SK-MEL-5 (cell line): ENCODE measurements around the gene PPP1R37. TPM values are rescaled to one million over a fixed set of nuclear protein-coding genes. Genes with fewer than 3 reads are reported as not detected.
A peak's percentile ranks its signal among the peaks of the same experiment; 100 is the strongest.

Experiments
- DNase-seq: peaks from one replicate; pipeline ENCODE4 v3.0.0-alpha.2; 2016; ENCODE audit warnings: low read depth, low spot score
- in situ Hi-C: cut with HindIII; loops from 2 replicates; pipeline ENCODE4 v1.10.0; 2016; ENCODE audit warnings: low sequenced_read_pairs, high pct_unique_total_duplicates, low pct_unique_long_range_greater_than_20kb
- total RNA-seq: library from RNA; depleted of rRNA; stranded (reverse); fragments of >200 nt; shearing (Covaris generic); gene quantifications from 2 replicates; pipeline ENCODE4 v1.2.3, GENCODE V29; 2014

PPP1R37 gene
- total RNA-seq, 1 experiment from 2014 or later: 46.0 TPM

- in situ Hi-C loops: no loop called here
- no peak for DNase-seq
Observed at GRCh38 chr19:45090034-45090433, 2.9 kb upstream of the PPP1R37 start.

- no peak for DNase-seq
- in situ Hi-C loops: no loop called here
Observed at GRCh38 chr19:45090606-45091005, 2.4 kb upstream of the PPP1R37 start.

- in situ Hi-C loops: no loop called here
Observed at GRCh38 chr19:45091031-45091923, 1.7 kb upstream of the PPP1R37 start.

GRCh38 chr19:45094137-45094536 is 1.2 kb downstream of the PPP1R37 start:
- no peak for DNase-seq
- in situ Hi-C loops: no loop called here

More at GRCh38 chr19:45091031-45091923, 1.7 kb upstream of the PPP1R37 start:
- DNase-seq: peak; percentile 98

GRCh38 chr19:45094707-45095106 is 1.7 kb downstream of the PPP1R37 start:
- DNase-seq: no peak
- in situ Hi-C loops: no loop called here

GRCh38 chr19:45095496-45096413 is 2.8 kb downstream of the PPP1R37 start:
- no peak for DNase-seq
- in situ Hi-C loops: no loop called here

GRCh38 chr19:45096700-45097099 is 3.7 kb downstream of the PPP1R37 start:
- no peak for DNase-seq
- in situ Hi-C loops: no loop called here

GRCh38 chr19:45097450-45097775 is 4.4 kb downstream of the PPP1R37 start:
- DNase-seq: no peak
- in situ Hi-C loops: no loop called here

GRCh38 chr19:45097776-45098520 is 5.0 kb downstream of the PPP1R37 start:
- DNase-seq: peak; percentile 97
- in situ Hi-C loops: no loop called here

- in situ Hi-C loops: no loop called here
- no peak for DNase-seq
Observed at GRCh38 chr19:45098521-45099466, 5.8 kb downstream of the PPP1R37 start.

- in situ Hi-C loops: no loop called here
- DNase-seq: no peak
Observed at GRCh38 chr19:45099467-45100191, 6.7 kb downstream of the PPP1R37 start.

- in situ Hi-C loops: no loop called here
- no peak for DNase-seq
Observed at GRCh38 chr19:45100201-45100600, 7.2 kb downstream of the PPP1R37 start.

- no peak for DNase-seq
- in situ Hi-C loops: no loop called here
Observed at GRCh38 chr19:45100846-45101252, 7.9 kb downstream of the PPP1R37 start.

GRCh38 chr19:45101806-45102205 is 8.8 kb downstream of the PPP1R37 start:
- no peak for DNase-seq
- in situ Hi-C loops: no loop called here

GRCh38 chr19:45102481-45102880 is 9.5 kb downstream of the PPP1R37 start:
- DNase-seq: no peak
- in situ Hi-C loops: no loop called here

GRCh38 chr19:45103156-45103507 is 10.2 kb downstream of the PPP1R37 start:
- in situ Hi-C loops: no loop called here
- DNase-seq: peak; percentile 78
